GM19467 (cell line): ENCODE results near the gene PSMB11.
A peak's percentile ranks its signal among the peaks of the same experiment; 100 is the strongest.
"Not testable (repeated sequence)": the region's sequence is repeated elsewhere in the genome, so short reads cannot be mapped to it uniquely, and the experiment has no call there.

Source experiments
- ATAC-seq: cut with Tn5 transposase; IDR thresholded peaks from one replicate; pipeline ENCODE4 v1.9.1; 2021; ENCODE audit warnings: mild to moderate bottlenecking, moderate library complexity; ENCODE audit not compliant: unreplicated experiment

PSMB11 gene

GRCh38 chr14:23013749-23014054, 28.3 kb upstream of the PSMB11 start:
- not testable (repeated sequence) for ATAC-seq

GRCh38 chr14:23015618-23016017, 26.4 kb upstream of the PSMB11 start:
- ATAC-seq: no peak

GRCh38 chr14:23017091-23017490, 24.9 kb upstream of the PSMB11 start:
- no peak for ATAC-seq

GRCh38 chr14:23018107-23018506, 23.9 kb upstream of the PSMB11 start:
- no peak for ATAC-seq

GRCh38 chr14:23020143-23021128, 21.6 kb upstream of the PSMB11 start:
- ATAC-seq: no peak

GRCh38 chr14:23021434-23021833, 20.6 kb upstream of the PSMB11 start:
- ATAC-seq: no peak

- no peak for ATAC-seq
Observed at GRCh38 chr14:23021889-23022442, 20.0 kb upstream of the PSMB11 start.

GRCh38 chr14:23023022-23023794, 18.8 kb upstream of the PSMB11 start:
- ATAC-seq: no peak

GRCh38 chr14:23023795-23024152, 18.2 kb upstream of the PSMB11 start:
- no peak for ATAC-seq

GRCh38 chr14:23024612-23025075, 17.4 kb upstream of the PSMB11 start:
- ATAC-seq: no peak

GRCh38 chr14:23025151-23025814, 16.7 kb upstream of the PSMB11 start:
- no peak for ATAC-seq

- no peak for ATAC-seq
Observed at GRCh38 chr14:23028799-23029198, 13.2 kb upstream of the PSMB11 start.

GRCh38 chr14:23030936-23031335, 11.1 kb upstream of the PSMB11 start:
- no peak for ATAC-seq

- no peak for ATAC-seq
Observed at GRCh38 chr14:23033251-23033727, 8.7 kb upstream of the PSMB11 start.

GRCh38 chr14:23033801-23034497, 8.1 kb upstream of the PSMB11 start:
- ATAC-seq: no peak

GRCh38 chr14:23034498-23035302, 7.3 kb upstream of the PSMB11 start, which contains the start of gene PSMB5:
Gene PSMB5 (minus strand): TSS chr14:23034900. CDS start chr14:23034881, 19 bp downstream.
- ATAC-seq: peak; percentile 88

- ATAC-seq: no peak
Observed at GRCh38 chr14:23035303-23036144, 6.5 kb upstream of the PSMB11 start.

GRCh38 chr14:23040100-23040499, 1.9 kb upstream of the PSMB11 start:
- no peak for ATAC-seq
